Transverse colon (tissue), 4 donors: ENCODE results near the gene STARD9.

ENCODE experiments used
- CTCF ChIP-seq, 5 experiments: fragments of 200-600 bp in 3 of 5; fragments of 450-650 bp in 2 of 5; sonication (generic) in 3 of 5; IDR thresholded peaks; 1 replicate in 2 of 5; 2 replicates in 3 of 5; pipeline ENCODE4 v1.5.1; 2016 to 2017; ENCODE audit warnings: antibody characterized with exemption in 5 of 5, inconsistent platforms in 3 of 5, mild to moderate bottlenecking in 2 of 5, moderate library complexity in 1 of 5
- EP300 ChIP-seq: sonication (generic); formaldehyde crosslinking; IDR thresholded peaks from one replicate; pipeline ENCODE4 v1.6.1; 2017; ENCODE audit warnings: antibody characterized with exemption, low read depth
- POLR2AphosphoS5 ChIP-seq, 3 donors: sonication (generic); formaldehyde crosslinking; IDR thresholded peaks; one replicate each; pipeline ENCODE4 v1.6.1; 2016; ENCODE audit warnings: antibody characterized with exemption in 3 of 3

- TF ChIP-seq CTCF (IDR thresholded peaks at IDR 0.05) = no peak
- peak; percentile 64 to 88 (median 65) for TF ChIP-seq POLR2AphosphoS5 (IDR thresholded peaks at IDR 0.05)
- no peak for TF ChIP-seq EP300
Measured at GRCh38 chr15:42575188-42576039, at the start of gene STARD9.
